Bronchial epithelial cell (primary cell): ENCODE measurements around the gene CXCL3. TPM values are rescaled to one million over a fixed set of nuclear protein-coding genes. Genes with fewer than 3 reads are reported as not detected.

Source experiments
- DNase-seq: peaks from one replicate; pipeline ENCODE4 v3.0.0-alpha.2; 2010; ENCODE audit warnings: low read depth
- FAIRE-seq: peaks from 2 replicates; lab custom pipeline; 2011; peaks lifted over from hg19 to GRCh38; lab: Jason Lieb, UNC
- H3K27me3 ChIP-seq: 2 replicates; pipeline ENCODE4 v1.5.1; 2011; ENCODE audit warnings: low read length; ENCODE audit not compliant: control insufficient read depth, insufficient read depth
- H3K36me3 ChIP-seq: 2 replicates; pipeline ENCODE4 v1.5.1; 2011; ENCODE audit warnings: low read length; ENCODE audit not compliant: control insufficient read depth, insufficient read depth
- H3K4me3 ChIP-seq: 2 replicates; pipeline ENCODE4 v1.5.1; 2011; ENCODE audit warnings: mild to moderate bottlenecking, low read depth, low read length, control low read depth
- total RNA-seq: library from RNA; depleted of rRNA; stranded (reverse); fragments of >200 nt; gene quantifications from 2 replicates; pipeline ENCODE4 v1.2.1, GENCODE V29; 2014
- TF ChIP-seq, protein P1 (sequence below): IDR thresholded peaks from 2 replicates; pipeline ENCODE4 v1.5.1; 2011; ENCODE audit warnings: mild to moderate bottlenecking, moderate library complexity, low read length, control low read depth, inconsistent platforms; ENCODE audit not compliant: insufficient read depth, severe bottlenecking

CXCL3 gene
- total RNA-seq, 1 donor from 2014 or later: 0.26 TPM

DNA sequence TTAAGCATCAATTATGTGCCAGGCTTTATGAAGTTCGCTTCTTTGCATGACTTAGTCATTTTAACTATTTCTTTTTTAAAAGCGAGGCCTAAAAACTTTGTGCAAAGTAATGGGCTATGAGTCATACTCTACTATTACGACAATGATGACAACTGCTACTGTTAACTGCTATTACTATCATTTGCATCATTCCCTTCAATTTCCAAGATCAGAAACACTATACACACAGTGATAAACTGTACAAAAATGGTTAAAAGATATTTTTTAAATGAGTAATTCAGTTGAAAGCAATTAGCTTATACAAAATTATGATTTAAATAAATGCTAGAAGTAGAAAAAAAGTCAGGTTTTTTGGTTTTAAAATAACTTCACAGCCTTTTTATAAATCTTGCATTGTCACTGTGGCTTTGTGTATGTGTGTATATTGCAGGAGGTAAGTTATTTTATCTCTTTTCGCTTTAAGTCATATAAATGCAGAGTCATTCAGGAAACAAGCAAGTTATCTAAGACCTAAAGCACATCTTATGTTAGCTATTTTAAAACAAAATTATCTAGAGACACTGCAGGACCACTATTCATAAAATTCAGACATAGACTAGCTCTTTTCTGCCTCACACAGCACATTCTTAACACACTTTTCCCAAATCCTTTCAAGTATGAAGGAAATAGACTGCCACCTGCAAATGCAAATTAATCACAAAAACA is 18.5 kb upstream of the CXCL3 start:
- FAIRE-seq: no peak
- TF ChIP-seq, protein P1, sequence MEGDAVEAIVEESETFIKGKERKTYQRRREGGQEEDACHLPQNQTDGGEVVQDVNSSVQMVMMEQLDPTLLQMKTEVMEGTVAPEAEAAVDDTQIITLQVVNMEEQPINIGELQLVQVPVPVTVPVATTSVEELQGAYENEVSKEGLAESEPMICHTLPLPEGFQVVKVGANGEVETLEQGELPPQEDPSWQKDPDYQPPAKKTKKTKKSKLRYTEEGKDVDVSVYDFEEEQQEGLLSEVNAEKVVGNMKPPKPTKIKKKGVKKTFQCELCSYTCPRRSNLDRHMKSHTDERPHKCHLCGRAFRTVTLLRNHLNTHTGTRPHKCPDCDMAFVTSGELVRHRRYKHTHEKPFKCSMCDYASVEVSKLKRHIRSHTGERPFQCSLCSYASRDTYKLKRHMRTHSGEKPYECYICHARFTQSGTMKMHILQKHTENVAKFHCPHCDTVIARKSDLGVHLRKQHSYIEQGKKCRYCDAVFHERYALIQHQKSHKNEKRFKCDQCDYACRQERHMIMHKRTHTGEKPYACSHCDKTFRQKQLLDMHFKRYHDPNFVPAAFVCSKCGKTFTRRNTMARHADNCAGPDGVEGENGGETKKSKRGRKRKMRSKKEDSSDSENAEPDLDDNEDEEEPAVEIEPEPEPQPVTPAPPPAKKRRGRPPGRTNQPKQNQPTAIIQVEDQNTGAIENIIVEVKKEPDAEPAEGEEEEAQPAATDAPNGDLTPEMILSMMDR: no peak
- DNase-seq: peak; percentile 86
- H3K27me3 ChIP-seq: no peaks in the 10 kb centered on the region
- no peaks in the 10 kb centered on the region for H3K36me3 ChIP-seq
- no peak overlapping the region for H3K4me3 ChIP-seq

DNA sequence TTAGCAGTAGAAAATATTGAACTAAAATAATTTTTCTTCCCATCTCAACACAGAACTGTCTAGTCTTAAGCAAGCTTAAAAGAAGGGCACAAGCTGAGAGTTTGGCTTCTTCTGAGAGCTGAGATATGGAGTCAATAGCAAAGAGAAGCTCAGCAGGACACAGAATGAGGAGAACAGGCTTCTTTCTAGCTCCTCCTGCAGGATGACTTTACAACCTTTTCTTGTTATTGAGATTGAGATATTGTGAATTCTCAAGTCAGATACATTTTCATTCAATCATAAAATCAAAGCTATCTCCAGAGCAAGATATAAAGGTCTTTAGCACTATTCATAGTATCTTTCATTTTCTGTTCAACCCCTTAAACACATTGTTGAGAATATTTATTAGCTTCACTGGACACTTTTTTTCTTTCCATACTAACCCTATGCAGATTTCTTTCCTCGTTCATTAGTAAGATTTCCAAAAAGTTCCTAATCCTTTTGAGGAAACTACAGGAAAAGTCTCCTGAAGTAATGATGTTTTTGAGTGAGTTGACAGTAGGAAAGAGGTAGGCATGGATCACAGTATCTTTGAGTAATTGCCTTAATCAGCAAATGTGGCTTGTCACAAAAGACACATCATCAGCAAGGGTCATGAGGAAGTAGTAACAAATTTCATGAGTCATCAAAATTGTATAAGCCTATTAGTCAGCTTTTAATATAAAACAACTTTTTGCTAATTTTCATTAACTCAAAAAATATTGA is 17.8 kb upstream of the CXCL3 start:
- TF ChIP-seq, protein P1: peak; percentile 11
- FAIRE-seq: no peak
- peak; percentile 81 for DNase-seq
- Histone ChIP-seq H3K27me3 (no peaks in the 10 kb centered on the region), H3K4me3 (no peak overlapping the region), H3K36me3 (no peaks in the 10 kb centered on the region)

DNA sequence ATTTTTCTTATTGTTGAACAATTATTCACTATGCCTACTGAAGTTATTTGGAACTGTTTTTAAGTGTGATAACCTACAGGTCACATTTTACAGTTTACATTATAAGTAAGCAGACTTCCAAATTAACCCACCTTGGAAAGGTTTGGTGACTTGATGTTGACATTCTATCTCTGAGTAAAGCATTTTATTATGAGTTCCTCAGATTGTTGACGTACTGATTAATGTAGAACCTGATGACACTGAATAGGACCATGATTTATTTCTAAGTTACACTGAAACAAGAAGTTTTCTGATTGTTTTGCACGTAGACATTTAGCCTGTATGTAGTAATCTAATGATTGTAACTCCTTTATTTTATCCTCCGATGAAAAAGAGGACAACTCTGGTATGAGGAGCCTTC is 17.0 kb upstream of the CXCL3 start:
- no peak overlapping the region for H3K4me3 ChIP-seq
- DNase-seq (no peak), FAIRE-seq (no peak)
- TF ChIP-seq, protein P1: no peak
- no peaks in the 10 kb centered on the region for H3K27me3 ChIP-seq
- H3K36me3 ChIP-seq: no peaks in the 10 kb centered on the region

DNA sequence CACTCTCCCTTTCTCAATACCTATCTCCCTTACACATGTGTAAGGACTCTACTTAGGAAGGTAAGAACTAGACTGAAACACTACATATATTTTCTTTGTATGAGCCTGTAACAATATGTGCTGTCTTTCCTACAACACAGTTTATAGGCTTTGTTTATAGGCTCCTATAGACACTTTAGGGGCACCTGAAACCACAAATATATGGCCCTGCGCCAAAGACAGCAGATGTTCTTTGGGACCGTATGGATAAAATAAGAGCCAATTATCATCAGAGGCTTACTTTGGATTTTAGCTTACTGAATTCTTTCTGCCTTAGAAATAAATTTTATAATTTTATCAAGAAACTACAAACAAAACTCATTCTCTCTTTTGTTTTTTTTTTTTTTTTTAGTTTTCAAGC is 16.6 kb upstream of the CXCL3 start:
- FAIRE-seq: no peak
- Histone ChIP-seq H3K27me3 (no peaks in the 10 kb centered on the region), H3K36me3 (no peaks in the 10 kb centered on the region), H3K4me3 (no peak overlapping the region)
- DNase-seq: no peak
- TF ChIP-seq, protein P1: no peak

DNA sequence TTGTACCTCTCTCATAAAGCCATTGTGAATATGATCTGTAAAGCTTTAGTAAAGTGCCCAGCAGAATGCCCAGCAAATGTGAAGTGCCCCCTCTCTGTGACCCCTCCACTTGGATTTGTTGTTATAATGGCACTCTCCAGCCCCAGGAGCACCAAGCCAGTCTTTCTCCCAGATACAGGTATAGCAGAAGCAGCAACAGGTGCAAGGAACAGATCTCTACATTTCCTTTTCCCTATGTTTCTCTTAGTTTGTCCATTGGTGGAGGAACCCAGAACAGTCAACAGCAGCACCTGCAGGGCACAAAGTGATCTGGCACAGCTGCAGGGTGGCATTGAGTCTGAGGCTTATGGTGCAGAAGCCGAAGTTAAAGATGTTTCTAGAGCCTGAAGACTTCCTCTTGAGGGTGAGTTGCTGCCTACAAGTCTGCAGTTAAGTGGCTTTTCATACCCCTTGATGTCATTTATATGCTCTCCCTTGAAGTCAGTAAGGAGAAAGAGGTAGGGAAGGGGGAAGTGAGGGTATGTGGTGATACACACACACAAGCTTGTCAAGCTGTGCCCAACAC is 16.1 kb upstream of the CXCL3 start:
- DNase-seq (no peak), FAIRE-seq (peak; percentile 7)
- no peak overlapping the region for H3K4me3 ChIP-seq
- H3K36me3 ChIP-seq: no peaks in the 10 kb centered on the region
- TF ChIP-seq, protein P1: no peak
- no peaks in the 10 kb centered on the region for H3K27me3 ChIP-seq
